Activated CD4-positive, alpha-beta T cell treated with anti-CD3 and anti-CD28 coated beads for 24 hours (primary cell): ENCODE results near the gene PIBF1.
"Not testable (repeated sequence)": the region's sequence is repeated elsewhere in the genome, so short reads cannot be mapped to it uniquely, and the experiment has no call there.

Experiments used
- DNase-seq, 2 donors: peaks; one replicate each; pipeline ENCODE4 v3.0.0-alpha.2; 2020; ENCODE audit warnings: low read depth in 2 of 2

PIBF1 gene

DNA sequence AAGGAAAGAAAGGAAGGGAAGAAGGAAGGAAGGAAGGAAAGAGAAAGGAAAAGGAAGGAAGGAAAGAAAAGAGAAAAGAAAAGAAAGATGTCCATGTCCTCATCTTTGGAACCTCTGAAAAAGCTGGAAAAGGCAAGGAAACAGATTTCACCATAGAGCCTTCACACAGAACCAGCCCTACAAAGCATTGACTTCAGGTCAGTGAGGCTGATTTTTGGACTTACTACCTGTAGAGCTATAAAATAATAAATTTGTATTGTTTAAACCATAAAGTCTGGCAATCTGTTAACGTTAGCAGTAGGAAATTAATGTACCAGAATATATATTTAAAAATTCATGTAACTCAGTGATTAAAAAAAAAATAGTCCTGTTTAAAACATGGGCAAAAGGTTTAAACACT, 130.0 kb downstream of the PIBF1 start:
- no peak for DNase-seq

DNA sequence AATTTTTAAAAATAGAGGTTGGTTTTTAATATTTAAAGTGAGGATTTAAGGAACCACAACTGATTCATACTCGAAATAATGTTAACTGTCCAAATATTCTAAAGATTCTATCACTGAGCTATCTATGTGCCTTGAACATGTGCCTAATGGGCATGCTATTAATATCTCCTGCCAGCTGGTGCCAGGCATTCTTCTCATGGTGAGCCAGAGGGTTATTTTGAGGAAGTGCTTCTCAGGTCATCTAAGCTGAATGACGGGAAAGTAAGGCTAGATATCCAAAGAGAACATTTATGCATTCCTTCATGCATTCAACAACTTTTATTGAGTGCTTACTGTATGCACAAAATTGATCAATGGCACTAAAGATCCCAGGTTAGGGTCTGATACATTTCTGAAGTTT, 138.2 kb downstream of the PIBF1 start:
- DNase-seq, result no peak

DNA sequence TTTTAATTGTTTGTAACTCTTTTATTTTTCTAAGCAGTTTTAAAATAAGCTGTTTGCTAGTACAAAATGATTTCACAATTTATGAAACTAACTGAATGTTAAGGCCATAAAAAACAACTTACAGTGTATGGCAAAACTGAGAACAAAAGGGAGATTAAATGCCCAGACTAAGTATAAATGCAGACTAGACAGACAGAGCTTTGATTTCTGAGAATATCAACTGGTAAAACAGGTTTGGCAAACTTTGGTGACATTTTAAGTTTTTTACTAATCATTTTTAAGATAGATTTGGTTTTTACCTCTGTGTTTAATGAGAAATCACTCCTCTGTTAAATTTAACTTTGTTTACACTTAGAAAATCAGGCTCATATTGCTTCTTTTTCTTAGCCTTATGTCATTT, 149.4 kb downstream of the PIBF1 start:
- no peak for DNase-seq

- no peak for DNase-seq
Observed at GRCh38 chr13:72932250-72932649, 150.3 kb downstream of the PIBF1 start.

DNA sequence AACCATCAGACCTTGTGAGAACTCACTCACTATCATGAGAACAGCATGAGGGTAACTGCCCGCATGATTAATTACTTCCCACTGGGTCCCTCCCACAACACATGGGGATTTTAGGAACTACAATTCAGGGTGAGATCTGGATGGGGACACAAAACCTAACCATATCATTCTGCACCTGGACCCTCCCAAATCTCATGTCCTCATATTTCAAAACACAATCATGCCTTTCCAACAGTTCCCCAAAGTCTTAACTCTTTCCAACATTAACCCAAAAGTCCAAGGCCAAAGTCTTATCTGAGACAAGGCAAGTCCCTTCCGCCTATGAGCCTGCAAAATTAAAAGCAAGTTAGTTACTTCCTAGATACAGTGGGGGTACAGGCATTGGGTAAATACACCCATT, 164.3 kb downstream of the PIBF1 start:
- not testable (repeated sequence) for DNase-seq

DNA sequence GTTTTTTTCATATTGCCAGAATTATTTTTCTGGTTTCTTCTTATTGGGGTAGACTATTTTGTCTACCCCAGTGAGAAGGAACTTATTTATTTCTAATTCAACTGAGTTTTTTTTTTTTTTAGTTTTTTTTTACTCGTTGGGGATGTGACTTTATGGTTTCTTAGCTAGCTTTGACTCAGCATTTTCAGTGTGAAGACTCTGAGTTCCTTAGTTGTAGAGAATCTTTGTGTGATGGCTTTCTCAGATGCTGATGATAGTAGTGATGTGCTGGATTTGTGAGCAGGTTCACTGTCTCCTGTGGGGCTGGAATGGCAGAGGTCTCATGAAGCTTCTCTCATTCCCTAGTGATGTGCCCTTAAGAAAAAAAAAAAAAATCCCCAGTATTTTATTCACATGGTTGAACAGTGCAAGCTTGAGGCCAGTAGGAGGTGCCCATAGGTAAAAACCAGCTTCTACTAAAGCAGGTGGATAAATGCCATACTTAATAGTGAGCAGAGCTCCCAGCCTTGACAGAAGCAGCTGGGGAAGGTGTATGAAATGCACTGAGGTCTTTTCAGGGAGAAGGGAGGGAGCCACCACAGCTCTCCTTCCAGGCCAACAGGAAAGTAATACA, 170.7 kb downstream of the PIBF1 start:
- no peak for DNase-seq

DNA sequence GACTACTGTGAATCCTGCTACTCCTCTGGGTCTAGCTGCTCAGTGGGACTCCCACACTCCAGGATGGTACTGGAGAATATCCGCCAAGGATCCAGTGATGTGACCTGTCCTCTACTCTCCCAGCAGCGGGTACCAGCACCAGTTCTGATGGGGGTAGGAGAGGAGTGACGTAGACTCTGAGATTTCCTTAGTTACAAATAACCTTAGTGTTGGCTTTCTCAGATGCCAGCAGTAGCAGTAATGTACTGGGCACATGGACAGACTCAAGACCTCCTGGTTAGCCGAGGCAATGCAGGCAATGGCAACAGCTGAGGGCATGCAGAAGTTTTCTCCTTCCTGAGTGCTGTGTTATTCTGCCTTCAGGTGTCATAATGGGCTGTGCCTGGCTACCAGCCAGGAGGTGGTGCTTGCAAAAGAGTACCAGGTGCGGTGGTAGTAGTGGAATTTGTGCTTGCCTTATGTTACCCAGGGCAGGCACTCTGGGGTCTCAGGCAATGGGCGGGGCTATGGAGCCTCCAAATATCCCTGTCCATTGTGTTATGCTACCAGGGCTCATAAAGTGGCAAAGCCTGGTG, 171.5 kb downstream of the PIBF1 start:
- no peak for DNase-seq

DNA sequence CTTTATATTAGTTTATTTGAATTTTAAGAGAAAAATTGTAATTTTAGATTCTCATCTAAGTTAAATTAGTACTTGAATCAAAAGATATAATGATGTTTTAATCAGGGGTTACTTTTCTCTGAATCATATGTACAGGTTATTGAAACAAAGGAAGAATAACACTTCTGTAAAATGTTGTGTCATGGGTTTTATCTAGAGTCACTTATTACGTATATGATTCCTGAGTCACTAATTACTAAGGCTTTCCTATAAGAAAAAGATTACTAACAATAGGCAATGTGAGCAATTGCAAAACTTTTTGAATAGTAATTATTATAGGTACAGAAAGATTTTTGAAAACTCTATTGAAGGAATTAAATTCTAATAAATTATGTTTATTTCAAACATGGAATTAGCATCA, 177.7 kb downstream of the PIBF1 start:
- no peak for DNase-seq

GRCh38 chr13:72960114-72960513, 178.2 kb downstream of the PIBF1 start:
- DNase-seq, result no peak

DNA sequence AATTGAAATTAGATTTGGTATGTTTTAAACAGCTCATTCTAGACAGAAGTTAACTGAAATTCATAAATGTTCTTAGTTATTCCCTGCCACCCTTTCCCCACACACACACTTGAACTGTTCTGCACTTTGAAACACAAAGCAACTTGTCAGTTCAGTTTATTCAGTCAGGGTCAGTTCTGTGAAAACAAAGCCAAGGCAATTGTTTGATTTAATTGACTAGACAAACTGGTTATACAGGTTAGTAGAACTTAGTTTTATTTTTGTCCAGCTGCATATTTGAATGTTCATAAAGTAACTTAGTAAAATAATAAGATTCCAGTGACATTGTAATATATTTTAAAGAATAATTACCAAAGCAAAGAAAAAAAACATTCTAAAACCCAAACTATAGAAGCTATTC, 178.6 kb downstream of the PIBF1 start:
- DNase-seq, result no peak

GRCh38 chr13:72963762-72964161, 181.8 kb downstream of the PIBF1 start:
- no peak for DNase-seq

DNA sequence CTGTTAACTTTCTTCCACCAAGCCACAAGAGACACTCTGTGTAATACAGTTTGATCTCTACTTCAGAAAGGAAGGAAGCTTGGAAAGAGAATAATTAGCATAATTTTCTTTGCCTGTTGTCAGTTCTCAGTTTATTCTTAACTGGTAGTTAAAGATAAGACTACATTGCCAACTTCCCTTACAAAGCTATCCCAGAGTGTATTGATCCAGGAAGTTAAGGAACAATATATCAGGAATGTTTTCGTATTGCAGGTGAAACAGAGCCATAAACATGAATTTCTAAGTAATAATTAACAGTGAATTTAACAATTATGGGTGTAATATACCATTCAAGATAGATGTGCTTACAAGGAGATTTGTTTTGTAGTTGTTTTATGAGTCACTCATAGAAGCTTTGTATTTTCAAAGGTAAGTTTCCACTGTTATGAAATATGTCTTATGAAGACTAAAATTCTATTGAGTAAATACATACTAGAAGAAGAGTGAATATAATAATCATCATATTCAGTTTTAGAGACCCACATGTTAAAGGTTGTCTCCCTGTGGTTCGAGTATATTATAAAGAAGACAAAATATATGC, 188.5 kb downstream of the PIBF1 start:
- DNase-seq, result no peak

DNA sequence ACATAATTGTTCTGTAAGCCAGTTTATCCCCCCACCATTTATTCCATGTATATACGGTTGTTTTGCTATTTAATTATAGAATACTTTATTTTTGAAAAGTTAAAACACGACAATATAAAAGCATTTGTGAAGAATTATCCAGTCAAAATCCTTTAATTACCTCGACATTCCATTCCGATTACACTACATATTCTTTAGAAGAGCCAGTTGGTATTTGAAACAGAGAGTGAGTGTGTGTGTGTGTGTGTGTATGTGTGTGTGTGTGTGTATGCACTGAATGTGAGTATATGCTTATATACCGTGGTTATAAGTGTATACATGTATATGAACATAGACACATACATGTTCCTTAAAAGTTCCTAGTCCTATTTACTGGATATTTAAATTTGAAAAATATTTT, 189.0 kb downstream of the PIBF1 start:
- DNase-seq, result no peak

- DNase-seq, result no peak
Observed at GRCh38 chr13:72973234-72973633, 191.3 kb downstream of the PIBF1 start.

DNA sequence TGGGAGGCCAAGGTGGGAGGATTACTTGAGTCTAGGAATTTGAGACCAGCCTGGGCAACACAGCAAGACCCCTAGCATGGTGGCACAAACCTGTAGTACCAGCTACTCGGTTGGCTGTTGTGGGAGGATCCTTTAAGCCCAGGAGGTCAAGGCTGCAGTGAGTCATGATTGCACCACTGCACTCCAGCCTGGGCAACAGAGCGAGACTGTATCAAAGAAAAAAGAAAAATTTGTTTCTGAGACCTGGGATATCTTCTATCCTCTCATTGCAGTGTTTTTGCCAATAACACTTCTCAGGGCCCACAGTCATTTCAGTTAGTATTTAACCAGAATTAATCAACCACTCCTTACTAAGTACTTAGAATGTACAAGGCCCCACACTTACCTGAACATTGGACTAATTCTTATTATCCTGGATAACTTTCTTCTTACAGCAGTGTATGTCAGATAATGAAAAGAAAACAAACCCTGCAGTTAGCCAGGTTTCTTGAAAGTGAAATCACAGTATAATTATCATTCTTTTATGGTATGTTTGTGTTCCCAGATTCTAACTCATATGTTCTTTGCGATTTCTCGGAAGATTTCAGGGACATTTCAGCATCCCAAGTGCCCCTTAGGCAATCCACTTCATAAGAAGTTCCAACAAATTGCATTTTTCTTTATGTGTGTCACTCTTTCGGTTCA, 201.3 kb downstream of the PIBF1 start:
- no peak for DNase-seq

DNA sequence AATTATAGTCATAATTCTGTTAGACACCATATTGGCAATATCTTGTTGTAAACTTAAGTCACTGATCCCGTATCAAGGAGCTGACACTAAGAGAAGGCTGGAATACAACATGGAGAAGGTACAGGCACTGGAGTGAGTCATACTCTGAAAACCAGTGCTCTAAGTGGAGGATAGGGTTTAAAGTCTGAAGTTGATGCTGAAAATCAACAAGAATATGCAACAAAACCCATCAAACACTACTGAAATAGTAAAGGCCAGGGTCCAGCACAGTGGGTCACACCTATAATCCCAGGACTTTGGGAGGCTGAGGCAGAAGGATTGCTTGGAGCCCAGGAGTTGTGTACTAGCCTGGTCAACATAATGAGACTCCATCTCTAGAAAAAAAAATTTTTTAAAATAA, 203.7 kb downstream of the PIBF1 start:
- DNase-seq, result no peak

GRCh38 chr13:72986197-72986596, 204.3 kb downstream of the PIBF1 start:
- no peak for DNase-seq

GRCh38 chr13:72990953-72991352, 209.0 kb downstream of the PIBF1 start:
- DNase-seq, result no peak

GRCh38 chr13:72998012-72998411, 216.1 kb downstream of the PIBF1 start:
- no peak for DNase-seq

DNA sequence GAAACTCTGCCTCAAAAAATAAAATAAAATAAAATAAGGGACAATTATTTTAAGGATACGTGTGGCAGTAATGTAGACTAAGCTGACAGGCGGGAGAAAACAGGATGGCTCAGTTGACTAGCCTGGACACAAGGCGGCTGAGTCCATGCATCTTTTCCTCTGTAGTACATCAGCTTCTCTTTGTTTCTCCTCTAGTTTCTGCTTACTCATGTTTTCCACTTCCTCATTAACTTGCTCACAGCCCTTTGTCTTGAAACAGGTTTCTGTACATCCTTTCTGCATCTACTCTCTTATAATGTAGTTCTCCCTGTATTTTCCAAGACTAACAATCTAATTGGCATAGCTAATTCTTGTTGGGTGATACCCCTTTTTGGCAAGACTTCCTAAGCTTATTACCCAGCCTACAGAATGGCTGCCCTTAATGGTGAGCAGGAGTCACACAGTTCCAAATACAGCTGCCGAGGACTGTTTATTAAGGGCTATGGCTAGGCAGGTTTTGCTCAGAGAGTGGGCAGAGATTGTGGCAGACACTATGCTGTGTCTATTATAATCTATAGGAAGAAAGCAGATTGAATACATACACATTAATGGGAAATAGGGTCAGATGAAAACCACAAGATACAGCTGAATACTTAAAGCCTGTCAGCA, 218.2 kb downstream of the PIBF1 start:
- no peak for DNase-seq

- no peak for DNase-seq
Observed at GRCh38 chr13:73001971-73002370, 220.0 kb downstream of the PIBF1 start.

GRCh38 chr13:73011751-73012150, 229.8 kb downstream of the PIBF1 start:
- no peak for DNase-seq

- DNase-seq, result no peak
Observed at GRCh38 chr13:73015805-73016204, 233.9 kb downstream of the PIBF1 start.
